HG02678 (cell line): ENCODE data around the gene HBG2.
"Not testable (repeated sequence)": the region's sequence is repeated elsewhere in the genome, so short reads cannot be mapped to it uniquely, and the experiment has no call there.

ENCODE experiments used
- ATAC-seq: cut with Tn5 transposase; IDR thresholded peaks from one replicate; pipeline ENCODE4 v1.9.1; 2021; ENCODE audit warnings: mild to moderate bottlenecking, moderate library complexity; ENCODE audit not compliant: unreplicated experiment

HBG2 gene

DNA sequence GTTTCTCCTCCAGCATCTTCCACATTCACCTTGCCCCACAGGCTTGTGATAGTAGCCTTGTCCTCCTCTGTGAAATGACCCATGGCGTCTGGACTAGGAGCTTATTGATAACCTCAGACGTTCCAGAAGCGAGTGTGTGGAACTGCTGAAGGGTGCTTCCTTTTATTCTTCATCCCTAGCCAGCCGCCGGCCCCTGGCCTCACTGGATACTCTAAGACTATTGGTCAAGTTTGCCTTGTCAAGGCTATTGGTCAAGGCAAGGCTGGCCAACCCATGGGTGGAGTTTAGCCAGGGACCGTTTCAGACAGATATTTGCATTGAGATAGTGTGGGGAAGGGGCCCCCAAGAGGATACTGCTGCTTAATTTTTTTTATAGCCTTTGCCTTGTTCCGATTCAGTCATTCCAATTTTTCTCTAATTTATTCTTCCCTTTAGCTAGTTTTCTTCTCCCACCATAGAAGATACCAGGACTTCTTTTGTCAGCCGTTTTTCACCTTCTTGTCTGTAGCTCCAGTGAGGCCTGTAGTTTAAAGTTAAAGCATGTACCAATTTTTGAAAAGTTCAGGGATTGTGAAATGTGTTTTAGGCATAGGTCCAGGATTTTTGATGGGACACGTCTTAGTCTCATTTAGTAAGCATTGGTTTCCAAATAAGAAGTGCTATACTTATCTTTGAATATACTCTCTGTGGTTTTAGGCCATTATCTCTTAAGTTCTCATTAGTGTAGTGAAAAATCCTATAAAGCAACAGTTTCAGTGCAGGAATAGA, at the start of gene HBG2:
TSS of gene HBG2 (minus strand) at position 136 of the 768 bp plus-strand sequence. CDS start at position 83, 53 bp downstream.
- ATAC-seq = not testable (repeated sequence)

- no peak for ATAC-seq
Measured at GRCh38 chr11:5304046-5304445, 49.5 kb upstream of the HBG2 start.

GRCh38 chr11:5303626-5304025, 49.0 kb upstream of the HBG2 start:
- no peak for ATAC-seq

GRCh38 chr11:5301846-5302245, 47.3 kb upstream of the HBG2 start, which contains the start of gene OR51B4:
Gene OR51B4, minus strand, starts transcription at chr11:5301946. Its CDS starts 0 bp downstream, at chr11:5301946.
- no peak for ATAC-seq

DNA sequence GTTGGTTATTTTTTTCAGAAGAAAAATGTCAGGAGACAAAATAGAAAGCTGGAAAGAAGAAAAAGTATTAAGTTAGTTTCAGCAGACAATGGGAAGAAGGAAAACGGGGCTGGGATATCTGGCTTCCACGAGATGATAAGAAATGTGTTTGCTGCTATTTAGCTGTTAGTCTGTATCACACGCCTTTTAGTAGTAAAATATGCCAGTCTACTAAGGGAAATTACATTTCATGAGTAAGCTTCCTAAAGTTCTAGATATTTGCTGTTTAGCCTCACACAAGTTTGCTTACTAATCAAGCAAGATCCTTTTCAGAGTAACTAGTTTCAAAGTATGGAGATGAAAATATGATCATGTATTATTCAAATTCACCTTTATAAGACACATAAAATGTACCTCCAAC, 45.7 kb upstream of the HBG2 start:
- ATAC-seq = no peak

- ATAC-seq = no peak
Measured at GRCh38 chr11:5298451-5298850, 43.9 kb upstream of the HBG2 start.

DNA sequence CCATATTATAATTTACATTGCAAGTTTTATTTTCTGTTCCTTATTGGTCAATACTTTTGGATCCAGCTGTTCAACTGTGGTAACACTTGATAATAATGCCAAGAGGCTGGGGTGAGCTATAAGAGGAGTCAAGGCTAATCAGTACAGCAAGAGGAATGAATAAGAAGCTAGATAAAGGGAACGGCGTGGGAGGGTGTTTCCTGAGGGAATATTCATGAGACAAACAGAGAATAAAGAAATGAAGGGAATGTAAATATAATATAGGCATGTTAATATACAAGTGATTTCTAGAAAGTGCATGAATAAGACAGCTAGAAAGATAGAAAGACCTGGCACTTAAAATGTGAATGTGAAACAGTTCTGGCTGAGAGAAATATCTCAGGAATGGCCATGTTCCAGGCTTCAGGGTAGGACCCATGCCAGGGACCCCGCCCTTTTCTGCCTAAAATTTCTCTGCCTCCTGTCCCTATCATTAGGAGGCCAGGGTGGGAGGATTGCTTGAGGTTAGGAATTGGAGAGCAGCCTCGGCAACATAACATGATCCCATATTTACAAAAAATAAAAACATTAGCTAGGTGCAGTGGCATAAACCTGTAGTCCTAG, 43.2 kb upstream of the HBG2 start:
- no peak for ATAC-seq

- ATAC-seq = not testable (repeated sequence)
Measured at GRCh38 chr11:5294342-5294995, 39.9 kb upstream of the HBG2 start.

DNA sequence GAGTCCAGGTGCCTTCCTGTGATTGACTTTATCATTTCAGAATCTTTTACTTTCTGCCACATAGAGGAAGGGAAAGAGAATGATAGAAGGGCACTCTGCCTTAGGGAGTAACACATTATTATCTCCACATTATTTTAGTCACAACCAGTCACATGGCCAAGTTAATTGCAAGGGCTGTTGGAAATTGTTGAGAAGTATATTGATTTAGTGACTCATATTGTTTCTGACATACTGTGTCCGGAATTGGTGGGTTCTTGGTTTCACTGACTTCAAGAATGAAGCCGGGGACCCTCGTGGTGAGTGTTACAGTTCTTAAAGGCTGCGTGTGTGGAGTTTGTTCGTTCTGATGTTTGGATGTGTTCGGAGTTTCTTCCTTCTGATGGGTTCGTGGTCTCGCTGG, 38.4 kb upstream of the HBG2 start:
- ATAC-seq = no peak

DNA sequence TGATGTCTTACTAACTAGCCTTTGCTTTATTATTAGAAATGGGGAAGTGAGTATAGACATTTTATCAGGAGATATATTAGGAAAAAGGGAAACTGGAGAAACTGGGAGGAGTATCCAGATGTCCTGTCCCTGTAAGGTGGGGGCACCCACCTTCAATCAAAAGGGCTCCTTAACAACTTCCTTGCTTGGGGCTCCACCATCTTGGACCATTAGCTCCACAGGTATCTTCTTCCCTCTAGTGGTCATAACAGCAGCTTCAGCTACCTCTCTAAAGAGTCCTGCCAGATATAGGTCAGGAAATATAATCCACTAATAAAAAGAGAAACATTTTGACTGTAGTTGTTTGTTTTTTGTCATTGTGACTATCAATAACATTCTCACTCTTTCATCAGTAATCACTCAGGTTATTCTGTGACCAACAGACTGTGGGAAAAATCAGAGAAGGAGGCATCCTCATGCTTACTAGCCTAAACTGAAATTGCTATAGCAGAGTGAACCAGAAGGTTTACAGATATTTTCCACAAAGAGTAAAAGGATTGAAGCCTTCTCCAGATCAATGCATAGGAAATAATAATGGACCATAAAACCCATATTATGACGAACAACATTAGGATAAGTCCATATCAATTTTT, 36.7 kb upstream of the HBG2 start:
- ATAC-seq = peak; percentile 95

DNA sequence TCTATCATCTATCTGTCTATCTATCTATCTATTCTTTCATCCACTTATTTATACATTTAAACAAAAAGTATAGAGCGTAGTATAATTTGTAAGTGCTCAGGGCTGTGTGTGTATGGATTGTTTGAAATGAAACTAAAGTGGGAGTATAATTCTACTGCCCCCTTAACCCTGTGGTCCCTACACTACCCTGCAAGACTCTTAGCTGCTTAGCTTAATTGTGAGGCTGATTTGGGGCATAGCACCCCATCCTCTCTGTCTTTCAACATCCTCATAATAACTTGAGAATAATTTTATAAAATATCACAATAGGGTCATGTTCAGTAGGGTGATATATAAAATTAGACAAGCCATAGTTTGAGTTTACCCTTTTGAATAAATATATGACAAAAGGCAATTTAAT, 35.5 kb upstream of the HBG2 start:
- no peak for ATAC-seq

- ATAC-seq = no peak
Measured at GRCh38 chr11:5289696-5290095, 35.1 kb upstream of the HBG2 start.

GRCh38 chr11:5288906-5289550, 34.4 kb upstream of the HBG2 start:
- no peak for ATAC-seq

DNA sequence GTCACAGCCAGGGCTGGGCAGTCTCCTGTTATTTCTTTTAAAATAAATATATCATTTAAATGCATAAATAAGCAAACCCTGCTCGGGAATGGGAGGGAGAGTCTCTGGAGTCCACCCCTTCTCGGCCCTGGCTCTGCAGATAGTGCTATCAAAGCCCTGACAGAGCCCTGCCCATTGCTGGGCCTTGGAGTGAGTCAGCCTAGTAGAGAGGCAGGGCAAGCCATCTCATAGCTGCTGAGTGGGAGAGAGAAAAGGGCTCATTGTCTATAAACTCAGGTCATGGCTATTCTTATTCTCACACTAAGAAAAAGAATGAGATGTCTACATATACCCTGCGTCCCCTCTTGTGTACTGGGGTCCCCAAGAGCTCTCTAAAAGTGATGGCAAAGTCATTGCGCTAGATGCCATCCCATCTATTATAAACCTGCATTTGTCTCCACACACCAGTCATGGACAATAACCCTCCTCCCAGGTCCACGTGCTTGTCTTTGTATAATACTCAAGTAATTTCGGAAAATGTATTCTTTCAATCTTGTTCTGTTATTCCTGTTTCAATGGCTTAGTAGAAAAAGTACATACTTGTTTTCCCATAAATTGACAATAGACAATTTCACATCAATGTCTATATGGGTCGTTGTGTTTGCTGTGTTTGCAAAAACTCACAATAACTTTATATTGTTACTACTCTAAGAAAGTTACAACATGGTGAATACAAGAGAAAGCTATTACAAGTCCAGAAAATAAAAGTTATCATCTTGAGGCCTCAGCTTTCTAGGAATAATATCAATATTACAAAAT, 33.7 kb upstream of the HBG2 start:
- no peak for ATAC-seq

- ATAC-seq = no peak
Measured at GRCh38 chr11:5286901-5287300, 32.3 kb upstream of the HBG2 start.

GRCh38 chr11:5286351-5286750, 31.8 kb upstream of the HBG2 start:
- no peak for ATAC-seq

DNA sequence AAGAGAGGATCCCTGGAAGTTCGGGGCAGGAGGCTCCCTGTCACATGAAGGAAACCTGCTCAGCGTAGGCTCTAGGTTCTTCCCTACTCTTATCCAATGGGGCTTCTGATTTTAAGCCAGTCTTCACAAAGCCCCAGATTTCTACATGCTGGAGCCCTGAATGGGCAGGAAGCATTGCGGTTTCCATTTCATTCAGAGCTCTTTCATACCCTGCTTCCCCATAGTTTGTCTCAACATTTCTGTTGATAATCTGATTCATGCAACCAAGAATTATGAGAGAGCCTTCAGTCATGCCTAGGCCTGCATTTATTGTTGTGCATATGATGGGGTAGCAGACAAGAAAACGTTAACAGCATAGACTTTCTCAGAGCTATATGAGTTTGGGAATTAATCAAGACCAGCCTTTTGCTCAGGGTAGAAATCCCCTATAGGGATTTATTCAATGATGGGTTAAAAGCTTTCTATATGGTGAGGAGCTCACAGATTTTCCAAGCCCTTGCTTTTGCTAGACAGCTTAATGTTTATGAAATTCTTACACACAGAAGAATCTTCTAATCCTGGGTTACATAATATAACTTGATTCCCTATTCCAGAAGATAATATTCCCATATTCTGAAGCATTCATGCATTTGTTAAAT, 31.2 kb upstream of the HBG2 start:
- ATAC-seq = no peak

- no peak for ATAC-seq
Measured at GRCh38 chr11:5284637-5285036, 30.1 kb upstream of the HBG2 start.

GRCh38 chr11:5283882-5284281, 29.3 kb upstream of the HBG2 start:
- no peak for ATAC-seq

DNA sequence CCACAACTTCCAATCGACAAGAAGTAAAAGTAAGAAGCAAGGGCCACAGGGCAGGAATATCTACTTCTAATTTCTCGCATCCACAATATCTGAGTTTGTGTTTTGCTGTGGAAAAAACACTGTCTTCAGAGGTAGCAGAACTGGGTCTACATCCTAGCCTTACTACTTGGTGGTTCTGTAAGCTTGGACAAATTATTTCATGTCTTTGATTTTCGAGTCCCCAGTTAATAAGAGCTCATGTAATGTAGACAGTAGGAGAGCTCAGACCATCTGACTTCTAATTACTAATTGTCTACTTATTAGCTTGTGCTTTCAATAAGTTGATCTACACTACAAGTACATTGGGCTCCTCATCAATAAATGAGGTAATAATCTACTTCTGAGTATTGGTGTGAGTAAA, 28.5 kb upstream of the HBG2 start:
- no peak for ATAC-seq
